H9 (cell line): Measurements from ENCODE around the gene CORIN. TPM values are rescaled to one million over a fixed set of nuclear protein-coding genes. Genes with fewer than 3 reads are reported as not detected.

Experiments used
- DNase-seq: peaks from one replicate; pipeline ENCODE4 v3.0.0-alpha.2; 2017
- H2AFZ ChIP-seq: one replicate; pipeline ENCODE4 v1.6.1; 2013; ENCODE audit warnings: mild to moderate bottlenecking, low read length, control low read depth, moderate library complexity
- H2AK5ac ChIP-seq: 2 replicates; pipeline ENCODE4 v1.6.1; 2013; ENCODE audit warnings: low read length, control low read depth, mixed read lengths; ENCODE audit not compliant: insufficient read length
- H2BK120ac ChIP-seq: one replicate; pipeline ENCODE4 v1.6.1; 2013; ENCODE audit warnings: low read depth, mild to moderate bottlenecking, low read length, control low read depth, inconsistent platforms; ENCODE audit not compliant: poor library complexity, severe bottlenecking
- H2BK12ac ChIP-seq: 2 replicates; pipeline ENCODE4 v1.6.1; 2013; ENCODE audit warnings: low read length, control low read depth, mixed read lengths, low read depth; ENCODE audit not compliant: insufficient read length
- H2BK15ac ChIP-seq: 2 replicates; pipeline ENCODE4 v1.6.1; 2013; ENCODE audit warnings: low read depth, low read length, control low read depth
- H2BK20ac ChIP-seq: one replicate; pipeline ENCODE4 v1.6.1; 2013; ENCODE audit warnings: low read depth, mild to moderate bottlenecking, low read length, control low read depth, inconsistent platforms; ENCODE audit not compliant: poor library complexity, severe bottlenecking
- H2BK5ac ChIP-seq: 2 replicates; pipeline ENCODE4 v1.6.1; 2013; ENCODE audit warnings: low read length, control low read depth, mixed read lengths; ENCODE audit not compliant: insufficient read length
- H3K14ac ChIP-seq: 2 replicates; pipeline ENCODE4 v1.6.1; 2013; ENCODE audit warnings: low read length, control low read depth; ENCODE audit not compliant: insufficient read depth
- H3K18ac ChIP-seq: 2 replicates; pipeline ENCODE4 v1.6.1; 2013; ENCODE audit warnings: low read depth, mild to moderate bottlenecking, mixed read lengths, low read length, control low read depth; ENCODE audit not compliant: insufficient read length
- H3K23ac ChIP-seq: 2 replicates; pipeline ENCODE4 v1.6.1; 2013; ENCODE audit warnings: low read length, control low read depth, mixed read lengths, low read depth; ENCODE audit not compliant: insufficient read length
- H3K23me2 ChIP-seq: 2 replicates; pipeline ENCODE4 v1.6.1; 2013; ENCODE audit warnings: low read depth, mild to moderate bottlenecking, mixed read lengths, low read length, control low read depth; ENCODE audit not compliant: insufficient read length, poor library complexity, severe bottlenecking
- H3K27ac ChIP-seq: 2 replicates; pipeline ENCODE4 v1.5.1; 2013; ENCODE audit warnings: low read length, control low read depth, mixed read lengths, low read depth; ENCODE audit not compliant: insufficient read length
- H3K27me3 ChIP-seq: 2 replicates; pipeline ENCODE4 v1.6.1; 2013; ENCODE audit warnings: low read length, control low read depth, inconsistent platforms; ENCODE audit not compliant: insufficient read depth
- H3K4ac ChIP-seq: 2 replicates; pipeline ENCODE4 v1.6.1; 2013; ENCODE audit warnings: low read depth, mild to moderate bottlenecking, control low read depth, inconsistent platforms, low read length, moderate library complexity
- H3K4me1 ChIP-seq: 2 replicates; pipeline ENCODE4 v1.6.1; 2013; ENCODE audit warnings: low read length, control low read depth, inconsistent platforms; ENCODE audit not compliant: insufficient read depth
- H3K4me2 ChIP-seq: 2 replicates; pipeline ENCODE4 v1.6.1; 2013; ENCODE audit warnings: low read length, control low read depth, mixed read lengths; ENCODE audit not compliant: insufficient read length, insufficient read depth
- H3K56ac ChIP-seq: 2 replicates; pipeline ENCODE4 v1.6.1; 2013; ENCODE audit warnings: low read depth, mild to moderate bottlenecking, mixed read lengths, low read length, control low read depth; ENCODE audit not compliant: insufficient read length
- H3K79me1 ChIP-seq: 2 replicates; pipeline ENCODE4 v1.6.1; 2013; ENCODE audit warnings: low read depth, mild to moderate bottlenecking, moderate library complexity, low read length, control low read depth, inconsistent platforms; ENCODE audit not compliant: insufficient read depth, poor library complexity, severe bottlenecking
- H3K79me2 ChIP-seq: 2 replicates; pipeline ENCODE4 v1.6.1; 2013; ENCODE audit warnings: low read length, control low read depth, inconsistent platforms; ENCODE audit not compliant: insufficient read depth
- H3K9ac ChIP-seq: 2 replicates; pipeline ENCODE4 v1.6.1; 2013; ENCODE audit warnings: low read length, control low read depth, mixed read lengths; ENCODE audit not compliant: insufficient read length; ENCODE audit errors: extremely low read depth
- H3K9me3 ChIP-seq: one replicate; pipeline ENCODE4 v1.6.1; 2013; ENCODE audit warnings: low read depth, low read length, inconsistent platforms; ENCODE audit not compliant: control insufficient read depth
- H3T11ph ChIP-seq: one replicate; pipeline ENCODE4 v1.6.1; 2013; ENCODE audit warnings: mild to moderate bottlenecking, low read length, control low read depth, inconsistent platforms
- H4K20me1 ChIP-seq: one replicate; pipeline ENCODE4 v1.6.1; 2013; ENCODE audit not compliant: control insufficient read depth, insufficient read length, insufficient read depth
- H4K5ac ChIP-seq: 2 replicates; pipeline ENCODE4 v1.6.1; 2013; ENCODE audit warnings: low read depth, mild to moderate bottlenecking, mixed read lengths, low read length, control low read depth; ENCODE audit not compliant: insufficient read length
- H4K8ac ChIP-seq: replicated peaks from 2 replicates; pipeline ENCODE4 v1.6.1; 2013; ENCODE audit warnings: low read length, control low read depth, mixed read lengths, low read depth; ENCODE audit not compliant: insufficient read length
- H4K91ac ChIP-seq: 2 replicates; pipeline ENCODE4 v1.6.1; 2013; ENCODE audit warnings: low read depth, mild to moderate bottlenecking, moderate library complexity, mixed read lengths, low read length, control low read depth; ENCODE audit not compliant: insufficient read length
- H3K27ac Mint-ChIP-seq, 3 experiments: 2 replicates in 2 of 3; 3 replicates in 1 of 3; pipeline ENCODE4 v1.8.0; 2020 to 2021; ENCODE audit warnings: mixed read lengths in 3 of 3, mild to moderate bottlenecking in 1 of 3, moderate library complexity in 1 of 3
- H3K27me3 Mint-ChIP-seq: 2 replicates; pipeline ENCODE4 v1.8.0; 2021; ENCODE audit warnings: low read depth, mild to moderate bottlenecking, moderate library complexity, mixed read lengths
- H3K36me3 Mint-ChIP-seq, 3 experiments: 2 replicates in 2 of 3; 3 replicates in 1 of 3; pipeline ENCODE4 v1.8.0; 2020 to 2021; ENCODE audit warnings: low read depth in 3 of 3, mixed read lengths in 3 of 3; ENCODE audit not compliant: insufficient read depth in 1 of 3
- H3K4me1 Mint-ChIP-seq, 2 experiments: 2 replicates each; pipeline ENCODE4 v1.8.0; 2020; ENCODE audit warnings: mixed read lengths in 2 of 2
- H3K4me3 Mint-ChIP-seq, 2 experiments: 2 replicates in 1 of 2; 3 replicates in 1 of 2; pipeline ENCODE4 v1.8.0; 2020 to 2021; ENCODE audit warnings: mild to moderate bottlenecking in 2 of 2, mixed read lengths in 2 of 2, moderate library complexity in 1 of 2
- H3K9me3 Mint-ChIP-seq, 2 experiments: 2 replicates in 1 of 2; 3 replicates in 1 of 2; pipeline ENCODE4 v1.8.0; 2020; ENCODE audit warnings: mild to moderate bottlenecking in 2 of 2, mixed read lengths in 2 of 2, moderate library complexity in 1 of 2
- CTCF ChIP-seq: fragments of 200-600 bp; sonication (generic); conservative IDR thresholded peaks from 3 replicates; pipeline ENCODE4 v1.8.0; 2021; ENCODE audit warnings: antibody characterized with exemption, mild to moderate bottlenecking
- WGBS: extraction: QIAGEN DNeasy Blood & Tissue Kit; methylation state at CpG from one replicate; pipeline ENCODE4 v1.1.7; 2013; ENCODE audit warnings: missing lambda C conversion rate, low lambda C conversion rate, mixed read lengths; ENCODE audit not compliant: insufficient read length; ENCODE audit errors: extremely low coverage; 5-methylcytosine and 5-hydroxymethylcytosine counted together
- total RNA-seq: library from RNA; stranded (reverse); gene quantifications from 2 replicates; pipeline ENCODE4 v1.2.1, GENCODE V29; 2021

CORIN gene
- total RNA-seq, 1 experiment from 2014 or later: 0.39 TPM

- H4K20me1 ChIP-seq: no peaks in the 10 kb centered on the region
- H3K79me1 ChIP-seq: no peaks in the 10 kb centered on the region
- H2BK12ac ChIP-seq: no peak overlapping the region
- no peak overlapping the region for H3K18ac ChIP-seq
- H3K27ac Mint-ChIP-seq: no peak overlapping the region
- DNase-seq: peak; percentile 44
- no peak overlapping the region for H3K14ac ChIP-seq
- no peak for TF ChIP-seq CTCF
- no peak overlapping the region for H3K4me2 ChIP-seq
- H3K9me3 Mint-ChIP-seq: peaks cover 10 to 13% of the 10 kb centered on the region in 2 experiments
- no peaks in the 10 kb centered on the region for H3K9me3 ChIP-seq
- peaks cover 0 to 14% (median 0%) of the 10 kb centered on the region in 3 experiments; a peak in 4 of 7 replicates for H3K36me3 Mint-ChIP-seq
- H3K27ac ChIP-seq: no peak overlapping the region
- peaks cover 13% of the 10 kb centered on the region for H3K27me3 Mint-ChIP-seq
- no peak overlapping the region for H3K4me3 Mint-ChIP-seq
- H4K8ac ChIP-seq: no peak overlapping the region
- no peaks in the 10 kb centered on the region for H3K79me2 ChIP-seq
- no peak overlapping the region for H4K5ac ChIP-seq
- no CpG with 5 or more reads among the region's 2 CpGs for WGBS
- H2BK20ac ChIP-seq: no peak overlapping the region
- H3K4ac ChIP-seq: no peak overlapping the region
- no peak overlapping the region for H3K9ac ChIP-seq
- H2BK15ac ChIP-seq: no peak overlapping the region
- no peak overlapping the region for H2AFZ ChIP-seq
- no peak overlapping the region for H3T11ph ChIP-seq
- no peak overlapping the region for H3K23ac ChIP-seq
- no peak overlapping the region for H4K91ac ChIP-seq
- H3K56ac ChIP-seq: no peak overlapping the region
- peaks cover 18% of the 10 kb centered on the region for H3K23me2 ChIP-seq
- no peak overlapping the region for H2BK5ac ChIP-seq
- no peak overlapping the region for H2BK120ac ChIP-seq
- no peak overlapping the region for H2AK5ac ChIP-seq
- H3K4me1 ChIP-seq: peaks cover 6% of the 10 kb centered on the region; the same call in 1 of the 2 replicates
- peaks cover 21 to 24% of the 10 kb centered on the region in 2 experiments for H3K4me1 Mint-ChIP-seq
- H3K27me3 ChIP-seq: no peaks in the 10 kb centered on the region
Measured at GRCh38 chr4:47835494-47835893, 2.4 kb downstream of the CORIN start.
